ENCODE results near the gene PNPLA2. TPM values are rescaled to one million over a fixed set of nuclear protein-coding genes. Genes with fewer than 3 reads are reported as not detected.
A peak's percentile ranks its signal among the peaks of the same experiment; 100 is the strongest.

Gene PNPLA2
- total and polyA plus RNA-seq, 9 donors = 9.0 to 46.1 (median 28.0) TPM

DNA sequence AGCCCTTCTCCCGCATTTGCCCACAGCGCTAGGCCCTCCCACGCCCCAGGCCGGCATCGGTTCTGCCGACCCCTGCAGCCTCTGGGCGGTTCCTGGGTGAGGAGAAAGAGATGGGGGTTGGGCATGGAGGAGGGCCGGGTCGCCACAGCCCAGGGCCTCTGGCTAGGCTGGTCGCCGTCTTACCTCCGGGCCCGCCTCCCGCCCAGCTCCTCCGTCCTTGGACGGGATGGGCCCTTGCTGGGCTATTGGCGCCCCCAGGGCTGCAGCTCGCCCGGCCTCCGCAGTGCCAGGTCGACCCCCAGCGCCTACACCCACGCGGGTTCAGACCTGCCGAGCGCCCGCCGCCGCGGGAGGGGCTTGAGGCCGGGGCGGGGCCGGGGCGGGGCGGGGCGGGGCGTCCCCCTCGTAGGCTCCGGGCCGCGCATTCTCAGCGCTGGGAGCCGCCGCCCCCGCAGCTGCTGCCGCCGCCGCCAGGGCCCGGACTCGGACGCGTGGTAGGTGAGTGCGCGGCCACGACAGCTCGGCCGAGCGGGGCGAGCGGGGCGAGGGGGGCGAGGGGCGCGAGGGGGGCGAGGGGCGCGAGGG, 13.9 kb downstream of the PNPLA2 start, which contains the start of gene CD151:
Gene CD151, plus strand, starts transcription at position 424 of the 585 bp plus-strand sequence. CDS start 3,118 bp downstream, outside the sequence.
- peak; percentile 81 for DNase-seq

DNA sequence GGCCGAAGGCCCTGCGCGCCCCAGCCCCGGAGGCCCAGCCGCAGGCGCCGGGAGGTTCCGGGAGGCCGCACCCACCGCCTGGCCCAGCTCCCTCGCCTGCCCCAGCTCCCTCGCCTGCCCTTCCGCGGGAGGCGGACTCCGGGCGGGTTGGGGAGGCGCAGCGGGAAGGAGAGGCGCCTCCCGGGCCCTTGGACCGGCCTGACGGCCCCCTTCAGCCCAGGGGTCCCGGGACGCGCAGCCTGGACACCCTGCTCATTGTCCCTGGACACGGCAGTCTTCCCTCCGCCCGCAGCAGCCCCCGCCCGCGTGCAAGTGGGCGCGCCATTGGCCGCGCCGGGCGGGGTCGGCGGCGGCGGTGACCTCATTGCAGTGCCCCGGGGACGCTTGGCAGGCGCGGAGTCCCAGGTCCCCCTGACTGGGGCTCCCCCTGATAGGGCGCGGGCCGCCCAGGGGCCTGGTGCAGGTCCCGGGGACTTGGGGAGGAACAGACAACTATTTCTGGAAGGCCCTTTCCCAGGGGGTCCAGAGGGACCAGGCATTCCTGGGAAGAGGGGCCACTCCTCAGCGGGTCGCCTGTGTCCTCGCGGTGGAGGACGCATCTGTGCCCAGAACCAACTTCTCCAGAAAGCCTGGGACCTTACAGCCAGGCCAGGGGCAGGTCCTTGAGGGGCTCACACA, 14.5 kb downstream of the PNPLA2 start:
- Histone ChIP-seq H3K36me3 (ENCODE audit: control insufficient read depth, insufficient read depth, low read length) (peaks cover 34% of the 10 kb centered on the region), H3K4me3 (ENCODE audit: low read length) (peak overlapping the region; percentile 75), H3K27ac (ENCODE audit: low read length) (peak overlapping the region; percentile 74), H3K27me3 (ENCODE audit: control insufficient read depth, insufficient read depth, low read length) (peaks cover 35% of the 10 kb centered on the region), H3K4me1 (ENCODE audit: control insufficient read depth, insufficient read depth, low read length) (peaks cover 67% of the 10 kb centered on the region), H3K9me3 (replicated peaks; ENCODE audit: control insufficient read depth, low read depth, low read length) (no peaks in the 10 kb centered on the region)
- DNase-seq = peak; percentile 70
- 0% methylated on average over 48 of the region's 55 CpGs for WGBS (ENCODE audit: insufficient coverage)

More for the DNA sequence above, 13.9 kb downstream of the PNPLA2 start, which contains the start of gene CD151:
- WGBS (ENCODE audit: insufficient coverage) = under 1% methylated on average over 33 of the region's 67 CpGs
- Histone ChIP-seq H3K36me3 (ENCODE audit: control insufficient read depth, insufficient read depth, low read length) (peaks cover 28% of the 10 kb centered on the region), H3K4me3 (ENCODE audit: low read length) (peak within 1 kb of the TSS; percentile 75), H3K9me3 (replicated peaks; ENCODE audit: control insufficient read depth, low read depth, low read length) (no peaks in the 10 kb centered on the region), H3K4me1 (ENCODE audit: control insufficient read depth, insufficient read depth, low read length) (peaks cover 69% of the 10 kb centered on the region), H3K27me3 (ENCODE audit: control insufficient read depth, insufficient read depth, low read length) (peaks cover 36% of the 10 kb centered on the region), H3K27ac (ENCODE audit: low read length) (peak within 1 kb of the TSS; percentile 84)

DNA sequence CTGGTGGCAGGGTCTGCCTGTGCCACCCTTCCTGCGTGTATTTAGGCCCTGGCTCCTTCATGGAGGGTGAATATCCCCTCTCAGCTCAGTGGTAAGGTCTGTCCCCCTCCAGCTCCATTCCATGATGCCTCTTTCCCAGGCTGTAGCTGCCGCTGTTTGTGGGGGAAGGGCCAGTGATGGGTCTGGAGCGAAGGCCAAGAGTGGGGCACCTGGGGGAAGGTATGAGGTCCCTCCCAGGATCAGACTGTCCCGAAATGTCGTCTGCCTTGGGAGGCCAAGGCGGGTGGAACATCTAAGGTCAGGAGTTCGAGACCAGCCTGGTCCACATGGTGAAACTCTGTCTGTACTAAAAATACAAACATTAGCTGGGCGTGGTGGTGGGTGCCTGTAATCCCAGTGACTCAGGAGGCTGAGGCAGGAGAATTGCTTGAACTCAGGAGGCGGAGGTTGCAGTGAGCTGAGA, 15.2 kb downstream of the PNPLA2 start:
- 50% methylated on average over 1 of the region's 9 CpGs for WGBS (ENCODE audit: insufficient coverage)
- Histone ChIP-seq H3K4me1 (ENCODE audit: control insufficient read depth, insufficient read depth, low read length) (peaks cover 66% of the 10 kb centered on the region), H3K9me3 (replicated peaks; ENCODE audit: control insufficient read depth, low read depth, low read length) (no peaks in the 10 kb centered on the region), H3K4me3 (ENCODE audit: low read length) (peak overlapping the region; percentile 75), H3K27ac (ENCODE audit: low read length) (peak overlapping the region; percentile 59), H3K27me3 (ENCODE audit: control insufficient read depth, insufficient read depth, low read length) (peaks cover 31% of the 10 kb centered on the region), H3K36me3 (ENCODE audit: control insufficient read depth, insufficient read depth, low read length) (peaks cover 40% of the 10 kb centered on the region)
- no peak for DNase-seq

DNA sequence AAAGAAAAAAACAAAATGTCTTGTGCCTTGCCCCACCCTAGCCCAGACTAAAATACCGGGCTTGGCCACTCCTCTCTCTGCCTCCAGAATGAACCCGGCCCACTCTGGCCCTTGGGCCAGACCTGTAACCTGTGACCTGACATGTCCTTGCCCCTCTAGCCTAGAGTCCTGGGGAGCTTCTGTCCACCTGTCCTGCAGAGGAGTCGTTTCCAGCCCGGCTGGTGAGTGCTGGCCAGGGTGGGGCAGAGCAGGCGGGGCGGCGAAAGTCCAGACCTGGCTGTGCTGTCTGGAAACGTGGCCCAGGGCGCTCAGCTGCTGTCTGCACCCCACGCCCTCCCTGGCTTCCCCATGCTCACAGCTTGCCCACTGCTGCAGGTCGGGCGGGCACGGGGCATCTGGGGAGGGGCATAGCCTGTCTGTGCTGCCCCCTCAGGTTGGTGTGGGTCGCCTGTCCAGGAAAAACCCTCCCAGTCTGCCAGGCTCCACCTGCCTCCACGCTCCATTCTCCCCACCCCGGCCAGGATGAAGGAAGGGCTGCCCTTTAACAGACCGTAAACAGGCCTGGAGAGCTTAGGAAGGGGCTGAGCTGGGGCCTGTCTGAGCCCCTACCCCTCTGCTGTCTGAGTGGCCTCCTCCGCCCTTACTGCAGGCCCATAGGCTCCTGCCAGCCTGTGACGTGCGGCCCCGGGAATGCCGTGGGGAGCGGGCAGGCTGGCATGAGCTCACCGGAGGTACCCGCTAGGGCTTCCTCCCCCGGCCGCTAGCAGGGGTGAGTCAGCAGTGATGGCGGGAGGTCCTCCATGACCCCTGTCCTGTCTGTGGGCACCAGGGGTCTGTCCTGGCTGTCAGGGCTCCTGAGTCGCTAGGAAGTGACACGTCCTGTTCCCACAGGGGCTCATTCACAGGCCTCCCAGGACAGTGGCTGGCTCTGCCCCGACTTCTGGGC, 15.9 kb downstream of the PNPLA2 start:
- H3K27me3 ChIP-seq (ENCODE audit: control insufficient read depth, insufficient read depth, low read length) = peaks cover 24% of the 10 kb centered on the region
- peak; percentile 69 for DNase-seq
- no peak overlapping the region for H3K4me3 ChIP-seq (ENCODE audit: low read length)
- H3K36me3 ChIP-seq (ENCODE audit: control insufficient read depth, insufficient read depth, low read length) = peaks cover 48% of the 10 kb centered on the region
- H3K27ac ChIP-seq (ENCODE audit: low read length) = peak overlapping the region; percentile 75
- H3K9me3 ChIP-seq (replicated peaks; ENCODE audit: control insufficient read depth, low read depth, low read length) = no peaks in the 10 kb centered on the region
- 54% methylated on average over 22 of the region's 31 CpGs for WGBS (ENCODE audit: insufficient coverage)
- H3K4me1 ChIP-seq (ENCODE audit: control insufficient read depth, insufficient read depth, low read length) = peaks cover 65% of the 10 kb centered on the region

DNA sequence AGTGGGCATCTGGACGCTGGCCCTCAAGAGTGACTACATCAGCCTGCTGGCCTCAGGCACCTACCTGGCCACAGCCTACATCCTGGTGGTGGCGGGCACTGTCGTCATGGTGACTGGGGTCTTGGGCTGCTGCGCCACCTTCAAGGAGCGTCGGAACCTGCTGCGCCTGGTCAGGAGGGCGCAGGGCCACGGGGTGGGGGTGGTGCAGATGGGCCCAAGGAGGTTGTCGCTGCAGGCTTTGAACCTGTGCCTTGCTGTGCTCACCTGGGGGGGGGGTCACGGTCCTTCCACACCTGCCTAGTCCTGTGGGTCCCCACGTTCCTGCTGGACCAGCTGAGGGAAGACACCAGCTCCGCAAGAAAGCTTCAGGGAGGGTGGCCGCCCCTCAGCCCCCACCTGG, 17.6 kb downstream of the PNPLA2 start:
- no peak overlapping the region for H3K27ac ChIP-seq (ENCODE audit: low read length)
- H3K4me3 ChIP-seq (ENCODE audit: low read length) = no peak overlapping the region
- H3K36me3 ChIP-seq (ENCODE audit: control insufficient read depth, insufficient read depth, low read length) = peaks cover 64% of the 10 kb centered on the region
- no peak for DNase-seq
- 90% methylated on average over 7 of the region's 14 CpGs for WGBS (ENCODE audit: insufficient coverage)
- H3K9me3 ChIP-seq (replicated peaks; ENCODE audit: control insufficient read depth, low read depth, low read length) = no peaks in the 10 kb centered on the region
- peaks cover 63% of the 10 kb centered on the region for H3K4me1 ChIP-seq (ENCODE audit: control insufficient read depth, insufficient read depth, low read length)
- peaks cover 8% of the 10 kb centered on the region for H3K27me3 ChIP-seq (ENCODE audit: control insufficient read depth, insufficient read depth, low read length)

DNA sequence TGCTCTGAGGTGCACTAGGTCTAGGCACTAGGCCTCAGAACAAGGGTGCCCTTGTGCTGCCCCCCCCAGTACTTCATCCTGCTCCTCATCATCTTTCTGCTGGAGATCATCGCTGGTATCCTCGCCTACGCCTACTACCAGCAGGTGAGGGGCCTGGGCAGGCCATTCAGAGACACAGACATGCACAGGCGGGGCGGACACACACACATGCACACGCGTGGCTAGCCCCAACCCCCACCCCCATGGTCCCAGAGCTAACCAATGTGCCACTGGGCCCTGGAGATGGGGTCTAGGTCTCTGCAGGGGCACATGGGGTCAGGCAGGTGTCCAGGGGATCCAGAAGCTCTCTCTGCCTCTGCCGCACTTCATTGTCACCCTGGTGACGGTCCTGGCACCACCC, 18.0 kb downstream of the PNPLA2 start:
- Histone ChIP-seq H3K36me3 (ENCODE audit: control insufficient read depth, insufficient read depth, low read length) (peaks cover 65% of the 10 kb centered on the region), H3K27ac (ENCODE audit: low read length) (no peak overlapping the region), H3K27me3 (ENCODE audit: control insufficient read depth, insufficient read depth, low read length) (peaks cover 3% of the 10 kb centered on the region), H3K9me3 (replicated peaks; ENCODE audit: control insufficient read depth, low read depth, low read length) (no peaks in the 10 kb centered on the region), H3K4me1 (ENCODE audit: control insufficient read depth, insufficient read depth, low read length) (peaks cover 63% of the 10 kb centered on the region), H3K4me3 (ENCODE audit: low read length) (no peak overlapping the region)
- WGBS (ENCODE audit: insufficient coverage) = 81% methylated on average over 8 of the region's 9 CpGs
- no peak for DNase-seq

DNA sequence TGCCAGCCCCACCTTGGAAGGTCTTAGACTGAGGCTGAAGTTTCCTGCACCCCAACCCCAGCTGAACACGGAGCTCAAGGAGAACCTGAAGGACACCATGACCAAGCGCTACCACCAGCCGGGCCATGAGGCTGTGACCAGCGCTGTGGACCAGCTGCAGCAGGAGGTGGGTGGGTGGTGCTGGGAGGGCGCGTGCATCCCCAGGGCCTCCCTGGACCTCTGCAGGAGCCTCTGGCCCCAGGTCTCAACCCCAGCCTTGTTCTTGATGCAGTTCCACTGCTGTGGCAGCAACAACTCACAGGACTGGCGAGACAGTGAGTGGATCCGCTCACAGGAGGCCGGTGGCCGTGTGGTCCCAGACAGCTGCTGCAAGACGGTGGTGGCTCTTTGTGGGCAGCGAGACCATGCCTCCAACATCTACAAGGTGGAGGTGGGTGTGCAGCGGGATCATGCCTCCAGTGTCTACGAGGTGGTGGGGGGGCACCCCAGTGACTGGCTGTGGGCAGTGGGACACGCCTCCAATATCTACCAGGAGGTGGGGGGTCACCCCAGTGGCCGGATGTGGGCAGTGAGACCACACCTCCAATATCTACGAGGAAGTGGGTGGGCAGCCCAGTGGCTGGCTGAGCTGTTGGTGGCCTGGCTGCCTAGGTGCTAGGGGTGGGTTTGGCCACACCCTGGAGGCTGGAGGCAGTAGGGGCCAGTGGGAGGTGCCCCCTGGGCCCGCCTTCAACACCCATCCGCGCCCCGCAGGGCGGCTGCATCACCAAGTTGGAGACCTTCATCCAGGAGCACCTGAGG, 18.7 kb downstream of the PNPLA2 start:
- Histone ChIP-seq H3K4me3 (ENCODE audit: low read length) (no peak overlapping the region), H3K27ac (ENCODE audit: low read length) (no peak overlapping the region), H3K4me1 (ENCODE audit: control insufficient read depth, insufficient read depth, low read length) (peaks cover 58% of the 10 kb centered on the region), H3K9me3 (replicated peaks; ENCODE audit: control insufficient read depth, low read depth, low read length) (no peaks in the 10 kb centered on the region), H3K27me3 (ENCODE audit: control insufficient read depth, insufficient read depth, low read length) (no peaks in the 10 kb centered on the region), H3K36me3 (ENCODE audit: control insufficient read depth, insufficient read depth, low read length) (peaks cover 65% of the 10 kb centered on the region)
- 87% methylated on average over 10 of the region's 22 CpGs for WGBS (ENCODE audit: insufficient coverage)
- DNase-seq = no peak

DNA sequence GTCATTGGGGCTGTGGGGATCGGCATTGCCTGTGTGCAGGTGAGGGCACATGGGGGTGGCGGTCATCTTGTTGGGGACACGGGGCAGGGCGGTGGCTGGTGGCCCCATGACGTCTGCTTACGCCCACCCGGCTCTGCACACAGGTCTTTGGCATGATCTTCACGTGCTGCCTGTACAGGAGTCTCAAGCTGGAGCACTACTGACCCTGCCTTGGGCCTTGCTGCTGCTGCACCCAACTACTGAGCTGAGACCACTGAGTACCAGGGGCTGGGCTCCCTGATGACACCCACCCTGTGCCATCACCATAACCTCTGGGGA, 19.2 kb downstream of the PNPLA2 start:
- Histone ChIP-seq H3K36me3 (ENCODE audit: control insufficient read depth, insufficient read depth, low read length) (peaks cover 65% of the 10 kb centered on the region), H3K9me3 (replicated peaks; ENCODE audit: control insufficient read depth, low read depth, low read length) (no peaks in the 10 kb centered on the region), H3K27me3 (ENCODE audit: control insufficient read depth, insufficient read depth, low read length) (no peaks in the 10 kb centered on the region), H3K27ac (ENCODE audit: low read length) (no peak overlapping the region), H3K4me1 (ENCODE audit: control insufficient read depth, insufficient read depth, low read length) (peaks cover 56% of the 10 kb centered on the region), H3K4me3 (ENCODE audit: low read length) (no peak overlapping the region)
- no peak for DNase-seq
- WGBS (ENCODE audit: insufficient coverage) = 95% methylated on average over 4 of the region's 8 CpGs

DNA sequence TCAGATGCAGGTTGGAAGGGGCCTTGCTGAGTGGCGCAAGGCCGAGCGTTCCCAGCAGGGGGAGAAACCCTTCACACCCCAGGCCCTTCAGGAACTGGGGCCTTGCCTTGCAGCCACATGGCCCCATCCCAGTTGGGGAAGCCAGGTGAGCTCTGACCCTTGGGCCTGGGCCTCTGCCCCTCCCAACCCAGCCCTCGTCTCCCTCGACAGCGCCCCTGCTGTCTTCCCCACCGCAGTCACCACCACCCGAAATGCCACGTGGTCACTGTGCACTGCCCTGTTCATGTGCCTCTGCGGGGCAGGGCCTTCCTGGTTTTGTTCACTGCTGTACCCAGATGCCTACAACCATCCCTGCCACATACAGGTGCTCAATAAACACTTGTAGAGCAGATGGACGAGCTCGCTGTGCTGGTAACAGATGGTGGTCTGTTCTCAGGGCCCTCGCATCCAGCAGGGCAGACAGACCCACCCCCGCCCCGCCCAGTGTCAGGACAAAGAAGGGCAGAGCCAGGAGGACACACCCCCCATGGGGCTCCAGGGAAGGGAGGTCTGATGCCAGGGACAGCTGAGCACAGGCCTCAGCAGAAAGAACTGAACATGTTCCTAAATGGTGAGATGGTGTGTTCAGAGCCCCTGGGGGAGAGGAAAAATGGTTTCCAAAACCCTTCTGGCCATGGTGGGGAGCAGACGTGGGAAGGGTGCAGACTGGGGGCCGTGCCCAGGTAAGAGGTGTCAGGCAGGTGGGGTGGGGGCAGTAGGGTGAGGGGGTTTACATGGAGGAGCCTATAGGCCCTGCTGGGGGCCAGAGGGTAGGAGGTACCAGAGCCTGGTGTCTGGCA, 19.9 kb downstream of the PNPLA2 start:
- no peak for DNase-seq
- H3K4me1 ChIP-seq (ENCODE audit: control insufficient read depth, insufficient read depth, low read length) = peaks cover 61% of the 10 kb centered on the region
- H3K9me3 ChIP-seq (replicated peaks; ENCODE audit: control insufficient read depth, low read depth, low read length) = no peaks in the 10 kb centered on the region
- peak overlapping the region; percentile 71 for H3K27ac ChIP-seq (ENCODE audit: low read length)
- H3K36me3 ChIP-seq (ENCODE audit: control insufficient read depth, insufficient read depth, low read length) = peaks cover 65% of the 10 kb centered on the region
- H3K4me3 ChIP-seq (ENCODE audit: low read length) = no peak overlapping the region
- 52% methylated on average over 16 of the region's 17 CpGs for WGBS (ENCODE audit: insufficient coverage)
- H3K27me3 ChIP-seq (ENCODE audit: control insufficient read depth, insufficient read depth, low read length) = no peaks in the 10 kb centered on the region

All from muscle of leg (tissue), 11 donors.